ENCODE data around the gene PLXDC1.
"Not testable (repeated sequence)": the region's sequence is repeated elsewhere in the genome, so short reads cannot be mapped to it uniquely, and the experiment has no call there.

PLXDC1 gene

GRCh38 chr17:39178536-39178935 is 27.1 kb upstream of the PLXDC1 start:
- DNase-seq: no peak

GRCh38 chr17:39177256-39177655 is 25.8 kb upstream of the PLXDC1 start:
- DNase-seq: no peak

DNA sequence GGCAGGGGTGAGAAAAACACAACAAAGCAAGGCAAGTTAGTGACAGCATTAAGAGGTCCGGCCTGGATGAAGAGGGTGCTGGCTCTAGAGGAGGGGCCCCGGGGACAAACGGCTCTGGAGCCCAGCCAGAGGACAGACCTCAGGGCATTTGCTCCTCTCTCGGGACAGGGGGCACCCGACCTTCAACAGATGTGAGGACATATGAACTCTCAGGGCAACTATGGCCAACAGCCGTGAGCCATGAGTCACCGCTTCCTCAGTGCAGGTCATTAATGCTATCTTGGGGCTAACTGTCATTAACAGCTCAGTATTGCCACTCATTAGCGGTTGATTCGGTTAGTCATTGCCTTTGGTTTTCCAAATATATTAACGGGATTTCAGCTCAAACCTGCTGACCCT is 24.3 kb upstream of the PLXDC1 start:
- DNase-seq: no peak

GRCh38 chr17:39174920-39175694 is 23.7 kb upstream of the PLXDC1 start:
- DNase-seq: peak; percentile 74

DNA sequence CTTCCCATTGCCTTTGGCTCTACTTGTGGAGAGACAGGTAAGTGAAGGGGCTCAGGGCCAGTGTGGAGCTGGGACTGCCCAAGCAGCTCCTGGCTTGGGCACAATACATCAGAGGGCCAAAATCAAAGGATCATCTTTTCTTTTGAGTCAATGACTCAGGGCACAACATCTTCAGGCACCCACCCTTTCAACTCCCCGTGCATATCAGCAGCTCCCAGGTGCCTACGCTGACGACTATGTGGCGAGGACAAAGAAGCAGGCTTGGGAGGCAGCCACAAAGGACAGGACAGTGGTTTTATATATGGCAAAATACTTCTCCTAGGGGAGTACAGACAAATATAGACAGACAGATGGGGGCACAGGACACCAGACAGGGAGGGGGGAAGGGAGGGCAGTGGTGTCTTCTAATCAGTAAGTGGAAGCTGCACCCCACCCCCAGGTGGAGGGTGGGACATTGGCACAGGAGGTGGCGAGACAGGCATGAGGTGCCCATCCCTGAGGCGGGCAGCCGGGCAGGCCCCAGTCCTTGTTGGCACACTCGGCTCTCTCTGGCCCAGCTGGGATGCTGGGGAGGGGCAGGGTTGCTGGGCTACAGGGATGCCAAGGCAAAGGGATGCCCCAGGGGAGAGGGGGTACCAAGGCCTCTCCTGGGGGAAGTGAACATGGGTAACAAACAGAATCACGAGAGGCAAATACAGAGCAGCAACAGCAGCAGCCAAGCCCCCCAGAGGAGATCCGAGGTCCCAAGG is 22.3 kb upstream of the PLXDC1 start:
- no peak for DNase-seq

- no peak for DNase-seq
Measured at GRCh38 chr17:39173080-39173479, 21.6 kb upstream of the PLXDC1 start.

DNA sequence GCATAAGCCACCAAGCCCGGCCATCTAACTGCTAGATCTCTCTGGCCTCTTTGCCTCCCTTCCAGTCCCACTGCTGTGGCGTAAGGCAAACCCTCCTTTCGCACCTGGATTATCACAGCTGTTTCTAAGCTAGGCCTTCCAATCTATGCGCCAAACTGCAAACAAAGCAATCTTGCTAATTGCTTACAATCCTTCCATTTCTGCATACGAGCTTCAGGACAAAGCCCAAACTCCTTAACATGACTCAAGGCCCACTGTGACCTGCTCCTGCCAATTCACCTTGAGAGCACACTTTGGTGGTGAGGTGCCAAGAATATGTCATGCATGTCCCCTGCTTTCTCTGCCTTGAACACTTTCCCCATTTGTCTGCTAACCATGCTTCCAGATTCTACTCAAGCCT is 20.5 kb upstream of the PLXDC1 start:
- no peak for DNase-seq

DNA sequence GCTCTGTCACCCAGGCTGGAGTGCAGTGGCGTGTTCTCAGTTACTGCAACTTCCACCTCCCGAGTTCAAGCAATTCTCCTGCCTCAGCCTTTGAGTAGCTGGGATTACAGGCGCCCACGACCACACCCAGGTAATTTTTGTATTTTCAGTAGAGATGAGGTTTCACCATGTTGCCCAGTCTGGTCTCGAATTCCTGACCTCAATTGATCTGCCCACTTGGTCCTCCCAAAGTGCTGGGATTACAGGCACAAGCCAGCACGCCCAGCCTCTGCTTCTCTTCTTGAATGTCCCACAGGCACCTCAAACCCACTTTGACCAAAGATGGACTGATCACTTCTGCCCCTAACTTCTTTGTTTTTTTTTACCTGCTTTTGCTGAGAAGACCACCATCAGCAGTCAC is 19.1 kb upstream of the PLXDC1 start:
- no peak for DNase-seq

DNA sequence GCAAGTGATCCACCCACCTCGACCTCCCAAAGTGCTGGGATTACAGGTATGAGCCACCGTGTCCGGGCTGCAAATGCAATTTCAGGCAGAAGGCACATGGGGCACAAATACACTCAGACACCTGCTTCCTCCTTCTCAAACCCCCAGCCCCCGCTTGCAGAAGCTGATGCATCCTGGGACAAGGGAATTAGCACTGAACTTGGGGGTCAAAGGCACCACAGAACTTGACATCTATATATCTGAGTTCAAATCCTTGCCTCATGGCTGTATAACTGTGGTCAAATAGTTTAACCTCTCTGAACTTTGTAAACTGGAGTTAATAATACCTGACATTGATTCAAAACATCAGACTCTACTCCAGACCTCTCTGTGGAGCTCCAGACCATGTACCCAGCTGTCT is 18.7 kb upstream of the PLXDC1 start:
- no peak for DNase-seq

GRCh38 chr17:39169518-39169917 is 18.1 kb upstream of the PLXDC1 start:
- no peak for DNase-seq

DNA sequence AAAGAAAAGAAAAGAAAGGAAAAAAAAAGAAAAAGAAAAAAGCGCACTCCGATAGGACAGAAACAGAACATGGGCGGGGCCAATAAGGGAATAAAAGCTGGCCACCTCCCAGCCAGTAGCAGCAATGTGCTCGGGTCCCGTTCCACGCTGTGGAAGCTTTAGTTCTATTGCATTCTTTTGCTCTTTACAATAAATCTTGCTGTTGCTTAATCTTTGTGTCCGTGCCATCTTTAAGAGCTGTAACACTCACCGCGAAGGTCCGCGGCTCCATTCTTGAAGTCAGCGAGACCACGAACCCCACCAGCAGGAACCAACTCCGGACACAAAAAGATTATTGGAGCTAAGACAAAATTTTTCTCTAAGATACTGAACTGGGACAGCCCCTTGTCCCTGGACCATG is 17.7 kb upstream of the PLXDC1 start:
- DNase-seq: no peak

DNA sequence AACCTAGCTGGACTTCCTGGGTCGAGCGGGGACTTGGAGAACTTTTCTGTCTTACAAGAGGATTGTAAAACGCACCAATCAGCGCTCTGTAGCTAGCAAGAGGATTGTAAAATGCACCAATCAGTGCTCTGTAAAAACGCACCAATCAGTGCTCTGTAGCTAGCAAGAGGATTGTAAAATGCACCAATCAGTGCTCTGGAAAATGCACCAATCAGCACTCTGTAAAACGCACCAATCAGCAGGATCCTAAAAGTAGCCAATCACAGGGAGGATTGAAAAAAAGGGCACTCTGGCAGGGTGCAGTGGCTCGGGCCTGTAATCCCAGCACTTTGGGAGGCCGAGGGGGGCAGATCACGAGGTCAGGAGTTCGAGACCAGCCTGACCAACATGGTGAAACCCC is 17.1 kb upstream of the PLXDC1 start:
- DNase-seq: not testable (repeated sequence)

DNA sequence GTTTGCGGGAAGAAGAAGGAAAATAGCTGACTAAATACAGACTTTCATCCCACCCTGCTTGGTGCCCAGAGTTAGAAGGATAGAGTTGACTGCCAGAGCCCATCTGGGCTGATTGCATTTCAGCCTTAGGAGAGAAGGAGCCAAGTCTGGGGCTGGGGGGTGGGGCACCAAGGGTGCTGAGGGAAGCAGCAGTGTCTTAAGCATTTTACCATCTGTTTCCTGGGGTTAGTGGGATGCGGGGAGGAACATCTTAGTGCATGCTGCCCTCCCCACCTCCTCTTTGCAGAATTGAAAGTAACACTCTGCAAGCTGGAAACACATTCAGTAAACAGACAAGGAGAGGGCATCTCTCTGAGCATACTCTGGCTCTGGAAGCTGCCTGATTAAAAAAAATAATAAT is 16.0 kb upstream of the PLXDC1 start:
- DNase-seq: no peak

DNA sequence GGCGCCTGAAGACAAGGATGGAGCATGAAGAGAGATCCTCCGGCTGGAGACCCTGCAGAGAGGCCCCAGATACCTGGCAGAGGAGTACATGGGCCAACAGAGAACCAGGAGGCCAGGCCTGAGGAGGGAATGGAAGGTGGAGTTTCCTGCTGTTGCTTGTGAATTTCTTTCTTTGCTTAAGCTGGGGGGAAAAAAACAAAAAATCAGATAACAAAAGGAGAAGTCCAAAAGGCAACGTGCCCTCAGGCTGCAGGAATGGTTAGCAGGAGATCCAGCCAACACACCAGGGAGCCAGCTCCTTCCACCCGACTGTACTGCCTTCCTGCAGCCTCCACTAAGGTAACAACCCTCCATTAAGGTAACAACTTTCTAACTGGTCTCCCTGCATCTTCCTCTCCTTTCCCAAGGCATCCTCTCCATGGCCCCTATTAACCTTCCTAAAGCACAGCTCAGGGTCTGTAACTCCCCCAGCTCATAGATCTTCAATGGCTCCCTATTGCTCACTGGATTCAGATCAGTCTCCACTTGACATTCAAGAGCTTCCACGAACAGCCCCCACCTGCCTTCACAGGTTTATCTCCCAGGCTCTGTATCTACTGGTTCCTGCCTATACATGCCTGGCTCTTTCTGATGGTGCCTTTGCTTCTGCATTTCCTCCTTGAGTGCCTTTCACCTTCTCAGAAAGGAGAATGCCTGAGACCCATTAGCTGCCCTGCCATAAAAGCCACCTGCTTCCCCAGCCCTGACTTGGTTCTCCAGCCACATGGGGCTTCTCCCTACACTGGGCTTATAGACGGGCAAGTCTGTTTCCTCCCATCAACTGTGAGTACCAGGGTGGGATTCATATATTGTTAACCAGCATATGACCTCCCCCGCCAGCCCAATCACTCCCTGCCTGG is 15.2 kb upstream of the PLXDC1 start:
- DNase-seq: no peak

GRCh38 chr17:39165841-39166349 is 14.5 kb upstream of the PLXDC1 start, which contains the start of gene ARL5C:
TSS of gene ARL5C (minus strand) at chr17:39166161. CDS start at chr17:39165760, 401 bp downstream.
- DNase-seq: no peak

DNA sequence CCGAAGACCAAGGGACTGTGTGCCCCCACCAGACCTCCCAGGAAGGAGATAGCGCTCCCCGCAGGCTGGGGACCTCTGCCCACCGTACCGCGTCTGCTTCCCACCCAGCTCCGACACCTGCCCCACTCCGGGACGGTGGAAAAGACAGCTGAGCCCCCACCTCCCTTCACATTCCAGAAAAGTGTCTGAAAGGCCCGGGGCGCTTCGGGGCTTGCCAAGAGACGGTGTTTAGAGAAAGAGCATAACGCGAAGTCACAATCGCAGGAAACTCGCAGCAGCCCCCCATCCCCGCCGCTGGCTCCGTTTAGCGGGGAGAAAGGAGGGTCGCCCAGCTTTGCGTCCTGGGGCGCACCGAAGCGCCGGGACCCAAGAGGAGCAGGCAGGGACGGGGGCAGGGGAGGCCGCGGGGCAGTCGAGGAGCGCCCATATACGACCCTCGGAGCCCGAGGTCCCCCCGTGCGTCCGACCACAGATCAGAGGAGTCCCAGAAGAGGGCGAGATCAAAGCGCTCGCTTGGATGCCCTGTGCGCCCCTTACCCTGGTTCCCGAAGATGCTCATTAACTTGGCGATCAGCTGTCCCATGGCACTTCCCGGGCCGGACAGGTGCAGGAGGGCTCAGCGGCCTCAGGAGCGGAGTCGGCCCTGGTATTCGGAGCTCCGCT is 13.9 kb upstream of the PLXDC1 start:
- no peak for DNase-seq

- DNase-seq: peak; percentile 66
Measured at GRCh38 chr17:39164675-39165143, 13.3 kb upstream of the PLXDC1 start.

DNA sequence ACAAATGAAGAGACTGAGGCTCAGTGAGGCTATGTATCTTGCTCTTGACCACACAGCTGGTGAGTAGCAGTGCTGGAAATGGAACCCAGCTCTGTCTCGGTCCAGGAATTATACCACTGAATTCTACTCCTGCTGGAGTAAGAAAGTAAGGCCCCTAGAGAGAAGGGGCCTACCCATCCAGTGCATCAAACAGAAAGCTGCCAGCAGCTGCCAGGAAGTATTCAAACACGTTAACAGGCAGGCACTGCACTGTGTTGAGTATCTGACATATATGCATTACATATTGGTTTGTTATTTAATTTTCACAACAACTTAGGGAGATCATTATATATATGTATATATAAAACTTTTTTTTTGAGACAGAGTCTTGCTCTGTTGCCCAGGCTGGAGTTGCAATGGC is 10.5 kb upstream of the PLXDC1 start:
- DNase-seq: no peak

DNA sequence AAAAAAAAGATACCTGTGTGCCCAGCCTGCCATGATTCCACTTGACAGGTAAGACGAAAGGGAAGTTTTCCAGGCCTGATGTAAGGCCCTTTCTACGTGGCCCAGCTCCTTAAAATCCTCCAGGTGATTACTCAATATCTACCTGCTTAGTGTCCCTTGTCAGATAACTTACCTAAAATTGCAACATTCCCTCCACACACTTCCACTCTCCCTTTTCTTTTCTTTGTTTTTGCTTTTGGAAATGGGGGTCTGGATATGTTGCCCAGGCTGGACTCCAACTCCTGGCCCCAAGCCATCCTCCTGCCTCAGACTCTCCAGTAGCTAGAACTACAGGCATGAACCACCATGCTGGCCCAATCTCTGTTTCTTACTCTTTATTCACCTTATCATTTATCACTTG is 7.2 kb upstream of the PLXDC1 start:
- no peak for DNase-seq

- no peak for DNase-seq
Measured at GRCh38 chr17:39156491-39156890, 5.1 kb upstream of the PLXDC1 start.

DNA sequence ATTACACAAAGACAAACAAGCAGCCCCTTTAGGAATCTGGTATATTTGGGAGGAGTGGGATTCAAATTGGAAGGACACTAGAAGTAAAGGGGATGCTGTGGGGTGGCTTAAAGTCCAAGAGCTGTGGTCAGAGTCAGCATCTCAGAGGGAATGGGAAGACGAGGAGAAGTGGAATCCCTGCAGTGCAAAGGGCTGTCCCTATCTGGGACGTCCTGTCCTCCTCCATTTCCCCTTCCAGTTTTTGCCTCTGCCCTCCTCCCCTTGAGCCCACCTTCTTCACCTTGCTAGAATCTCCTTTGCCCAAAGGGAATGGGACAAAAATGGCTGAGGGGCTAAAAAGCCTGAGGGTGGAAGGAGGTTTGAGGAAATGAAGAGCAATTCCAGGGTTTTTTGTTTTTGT is 4.2 kb upstream of the PLXDC1 start:
- no peak for DNase-seq

- peak; percentile 86 for DNase-seq
Measured at GRCh38 chr17:39153599-39154051, 2.2 kb upstream of the PLXDC1 start.

Measured in effector CD8-positive, alpha-beta T cell (primary cell).